Ecto neural progenitor cell (in vitro differentiated cells): ENCODE results near the gene MBNL2.
"Not testable (repeated sequence)": the region's sequence is repeated elsewhere in the genome, so short reads cannot be mapped to it uniquely, and the experiment has no call there.

ENCODE experiments used
- DNase-seq: peaks from one replicate; pipeline ENCODE4 v3.0.0-alpha.2; 2018; ENCODE audit warnings: low spot score

MBNL2 gene

GRCh38 chr13:97221989-97222700, at the start of gene MBNL2:
MBNL2 (plus strand) TSS chr13:97222333; CDS start chr13:97276236, 53,903 bp downstream.
- peak; percentile 90 for DNase-seq

GRCh38 chr13:97174638-97175037, 47.5 kb upstream of the MBNL2 start:
- no peak for DNase-seq

- no peak for DNase-seq
These were observed 47.1 kb upstream of the MBNL2 start for GRCh38 chr13:97175041-97175440.

GRCh38 chr13:97179501-97179900, 42.6 kb upstream of the MBNL2 start:
- no peak for DNase-seq

GRCh38 chr13:97182111-97182890, 39.8 kb upstream of the MBNL2 start:
- DNase-seq, result no peak

GRCh38 chr13:97185291-97185690, 36.8 kb upstream of the MBNL2 start:
- DNase-seq, result no peak

- DNase-seq, result no peak
These were observed 36.4 kb upstream of the MBNL2 start for GRCh38 chr13:97185751-97186150.

- no peak for DNase-seq
These were observed 33.9 kb upstream of the MBNL2 start for GRCh38 chr13:97188207-97188606.

- no peak for DNase-seq
These were observed 32.2 kb upstream of the MBNL2 start for GRCh38 chr13:97189928-97190327.

- no peak for DNase-seq
These were observed 31.0 kb upstream of the MBNL2 start for GRCh38 chr13:97191142-97191541.

GRCh38 chr13:97191615-97192014, 30.5 kb upstream of the MBNL2 start:
- DNase-seq, result no peak

GRCh38 chr13:97192166-97192565, 30.0 kb upstream of the MBNL2 start:
- no peak for DNase-seq

GRCh38 chr13:97193577-97193976, 28.6 kb upstream of the MBNL2 start:
- no peak for DNase-seq

- DNase-seq, result no peak
These were observed 27.7 kb upstream of the MBNL2 start for GRCh38 chr13:97194479-97194878.

GRCh38 chr13:97196340-97196739, 25.8 kb upstream of the MBNL2 start:
- no peak for DNase-seq

- DNase-seq, result no peak
These were observed 23.4 kb upstream of the MBNL2 start for GRCh38 chr13:97198753-97199152.

- no peak for DNase-seq
These were observed 22.7 kb upstream of the MBNL2 start for GRCh38 chr13:97199451-97199850.

GRCh38 chr13:97200081-97200942, 21.8 kb upstream of the MBNL2 start:
- no peak for DNase-seq

GRCh38 chr13:97202761-97203160, 19.4 kb upstream of the MBNL2 start:
- no peak for DNase-seq

GRCh38 chr13:97205465-97205864, 16.7 kb upstream of the MBNL2 start:
- DNase-seq, result no peak

- no peak for DNase-seq
These were observed 16.2 kb upstream of the MBNL2 start for GRCh38 chr13:97205982-97206381.

- DNase-seq, result not testable (repeated sequence)
These were observed 14.9 kb upstream of the MBNL2 start for GRCh38 chr13:97207252-97207651.

- DNase-seq, result no peak
These were observed 10.8 kb upstream of the MBNL2 start for GRCh38 chr13:97211300-97211699.
